ENCODE results near the gene LRRC71. TPM values are rescaled to one million over a fixed set of nuclear protein-coding genes. Genes with fewer than 3 reads are reported as not detected.
A peak's percentile ranks its signal among the peaks of the same experiment; 100 is the strongest.

The LRRC71 gene
- total RNA-seq, 3 donors from 2014 or later, result not detected

- no peak for TF ChIP-seq CTCF (IDR thresholded peaks at IDR 0.05)
- no peak for DNase-seq
- H3K4me1 ChIP-seq (ENCODE audit: low read depth), result no peaks in the 10 kb centered on the region
- ATAC-seq, result no peak
- H3K4me3 ChIP-seq, result no peak overlapping the region
- H3K36me3 ChIP-seq (ENCODE audit: low read depth), result no peaks in the 10 kb centered on the region
- intact Hi-C loops (cut with DNase I, micrococcal nuclease), result no loop called here
- H3K9me3 ChIP-seq, result no peaks in the 10 kb centered on the region
Observed at GRCh38 chr1:156944848-156945247, 24.4 kb downstream of the LRRC71 start.

DNA sequence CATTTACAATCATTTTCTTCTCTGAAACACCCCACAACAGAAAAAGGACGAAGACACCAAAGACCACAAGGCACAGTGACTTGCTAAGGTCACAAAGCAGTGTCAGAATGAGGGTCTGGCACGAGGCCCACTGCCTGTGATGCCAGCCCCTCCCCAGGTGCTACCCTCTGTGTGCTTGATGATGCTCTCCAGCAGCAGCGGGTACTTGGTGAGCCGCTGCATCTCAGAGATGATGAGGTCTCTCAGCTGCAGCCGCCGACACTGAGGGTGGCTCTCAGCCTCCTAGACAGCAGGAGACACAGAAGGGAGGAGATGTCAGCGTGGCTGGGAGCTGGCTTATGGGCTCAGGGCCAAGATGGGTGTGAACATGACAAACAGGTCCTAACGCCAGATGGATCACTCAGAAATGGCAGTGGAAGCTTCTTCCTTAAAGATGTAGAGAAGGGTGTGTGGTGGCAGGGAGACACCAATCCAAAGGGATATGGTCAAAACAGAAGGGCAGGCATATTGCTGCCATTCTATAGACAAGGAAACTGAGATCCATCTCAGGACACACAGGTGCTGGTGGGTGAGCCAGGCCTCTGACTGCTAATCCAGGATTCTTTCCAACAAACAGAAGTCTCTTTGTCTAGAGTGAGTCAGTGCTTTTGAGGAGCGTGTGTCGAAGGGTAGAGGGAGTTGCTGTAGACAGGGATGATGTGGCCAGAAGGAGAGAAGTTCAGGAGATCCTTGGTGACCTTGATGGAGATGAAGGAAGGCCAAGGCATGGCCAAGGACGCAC, 25.6 kb downstream of the LRRC71 start:
- intact Hi-C loops (cut with DNase I, micrococcal nuclease), result no loop called here
- Histone ChIP-seq H3K4me3 (no peak overlapping the region), H3K9me3 (no peaks in the 10 kb centered on the region), H3K4me1 (ENCODE audit: low read depth) (no peaks in the 10 kb centered on the region), H3K36me3 (ENCODE audit: low read depth) (no peaks in the 10 kb centered on the region)
- no peak for TF ChIP-seq CTCF (IDR thresholded peaks at IDR 0.05)
- ATAC-seq, result peak; percentile 61
- DNase-seq, result peak in 2 of 3 donors; percentile 58 to 74

DNA sequence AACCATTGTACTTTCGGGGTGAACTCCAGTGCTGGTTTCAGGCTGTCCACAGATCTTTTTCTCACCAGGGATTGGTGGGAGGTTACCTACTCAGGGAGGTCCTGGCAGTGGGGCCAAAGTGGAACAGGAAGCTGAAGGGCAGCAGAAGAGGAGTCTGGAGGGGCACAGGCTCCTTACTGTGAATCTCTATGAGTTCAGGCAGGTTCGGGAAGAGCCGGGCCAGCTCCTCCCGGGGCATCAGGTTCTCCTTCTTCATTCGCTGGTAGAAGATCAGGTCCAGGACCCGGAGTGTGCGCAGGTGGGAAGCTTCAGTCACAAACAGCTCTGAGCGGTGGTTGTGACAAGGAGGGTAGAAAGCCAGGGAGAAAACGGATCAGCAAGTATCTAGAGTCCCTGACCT, 26.7 kb downstream of the LRRC71 start:
- ATAC-seq, result no peak
- H3K36me3 ChIP-seq (ENCODE audit: low read depth), result no peaks in the 10 kb centered on the region

DNA sequence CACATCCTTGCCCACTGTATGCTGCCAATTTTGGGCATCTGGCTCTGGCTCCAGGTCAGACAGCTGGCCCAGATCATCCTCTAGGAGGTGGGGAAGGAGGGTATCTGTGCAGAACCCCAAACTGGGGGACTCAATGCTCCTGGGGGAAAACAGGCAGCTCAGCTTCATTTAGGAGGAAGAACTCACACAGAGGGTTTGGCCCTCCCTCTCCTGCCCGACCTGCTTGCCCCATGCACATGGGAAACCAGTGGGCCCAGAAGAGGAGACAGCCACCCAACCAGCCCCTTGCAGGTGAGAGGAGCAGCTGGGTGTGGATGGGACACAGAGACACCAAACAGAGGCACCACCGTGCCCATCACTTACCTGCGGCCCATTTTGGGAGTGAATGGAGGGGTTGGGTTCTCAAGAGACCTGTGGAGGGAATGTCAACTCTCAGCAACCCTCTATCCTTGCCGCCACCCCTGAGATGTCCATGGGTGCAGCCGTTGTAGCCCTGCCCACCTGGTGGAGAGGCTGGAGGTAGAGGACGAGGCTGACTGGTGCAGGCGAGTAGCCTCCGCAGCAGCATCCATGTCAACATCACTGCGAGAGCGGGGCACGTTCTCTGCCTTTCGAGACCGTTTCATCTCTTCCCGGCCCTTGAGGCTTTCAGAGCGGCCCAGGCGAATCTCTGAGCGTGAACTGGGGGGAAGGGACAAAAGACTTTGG, 27.5 kb downstream of the LRRC71 start:
- DNase-seq (no peak), ATAC-seq (no peak)
- TF ChIP-seq CTCF (IDR thresholded peaks at IDR 0.05), result no peak
- H3K4me3 ChIP-seq, result no peak overlapping the region
- no peaks in the 10 kb centered on the region for H3K36me3 ChIP-seq (ENCODE audit: low read depth)
- no peaks in the 10 kb centered on the region for H3K4me1 ChIP-seq (ENCODE audit: low read depth)
- no peaks in the 10 kb centered on the region for H3K9me3 ChIP-seq
- intact Hi-C loops (cut with DNase I, micrococcal nuclease), result no loop called here

More for the DNA sequence above, 26.7 kb downstream of the LRRC71 start:
- TF ChIP-seq CTCF (IDR thresholded peaks at IDR 0.05), result no peak
- Histone ChIP-seq H3K9me3 (no peaks in the 10 kb centered on the region), H3K4me1 (ENCODE audit: low read depth) (no peaks in the 10 kb centered on the region), H3K4me3 (no peak overlapping the region)
- DNase-seq, result no peak
- intact Hi-C loops (cut with DNase I, micrococcal nuclease), result no loop called here

DNA sequence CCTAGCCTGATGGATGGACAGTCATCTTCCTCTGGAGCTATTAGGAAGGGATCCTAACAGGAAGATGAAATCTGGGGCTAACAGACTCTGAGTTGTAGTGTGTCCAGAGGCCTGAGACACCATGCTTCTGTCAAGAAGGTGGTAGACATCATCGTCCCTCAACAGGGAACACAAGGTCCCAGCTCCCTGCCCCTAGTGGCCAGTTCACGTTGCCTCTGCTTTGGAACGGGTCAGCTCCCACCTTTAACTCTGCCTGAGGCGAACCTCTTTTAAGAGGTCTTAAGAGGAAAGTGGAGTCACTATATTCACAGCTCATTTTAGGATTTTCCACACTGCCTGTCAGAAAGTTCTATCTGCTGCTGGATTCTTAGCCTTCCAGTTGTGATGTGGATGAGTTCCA, 28.3 kb downstream of the LRRC71 start:
- TF ChIP-seq CTCF (IDR thresholded peaks at IDR 0.05), result no peak
- no peak for ATAC-seq
- Histone ChIP-seq H3K9me3 (no peaks in the 10 kb centered on the region), H3K4me3 (no peak overlapping the region), H3K4me1 (ENCODE audit: low read depth) (no peaks in the 10 kb centered on the region), H3K36me3 (ENCODE audit: low read depth) (no peaks in the 10 kb centered on the region)
- intact Hi-C loops (cut with DNase I, micrococcal nuclease), result no loop called here
- no peak for DNase-seq
